ENCODE measurements around the gene TNFRSF13B.
"Not testable (repeated sequence)": the region's sequence is repeated elsewhere in the genome, so short reads cannot be mapped to it uniquely, and the experiment has no call there.

Gene TNFRSF13B

DNA sequence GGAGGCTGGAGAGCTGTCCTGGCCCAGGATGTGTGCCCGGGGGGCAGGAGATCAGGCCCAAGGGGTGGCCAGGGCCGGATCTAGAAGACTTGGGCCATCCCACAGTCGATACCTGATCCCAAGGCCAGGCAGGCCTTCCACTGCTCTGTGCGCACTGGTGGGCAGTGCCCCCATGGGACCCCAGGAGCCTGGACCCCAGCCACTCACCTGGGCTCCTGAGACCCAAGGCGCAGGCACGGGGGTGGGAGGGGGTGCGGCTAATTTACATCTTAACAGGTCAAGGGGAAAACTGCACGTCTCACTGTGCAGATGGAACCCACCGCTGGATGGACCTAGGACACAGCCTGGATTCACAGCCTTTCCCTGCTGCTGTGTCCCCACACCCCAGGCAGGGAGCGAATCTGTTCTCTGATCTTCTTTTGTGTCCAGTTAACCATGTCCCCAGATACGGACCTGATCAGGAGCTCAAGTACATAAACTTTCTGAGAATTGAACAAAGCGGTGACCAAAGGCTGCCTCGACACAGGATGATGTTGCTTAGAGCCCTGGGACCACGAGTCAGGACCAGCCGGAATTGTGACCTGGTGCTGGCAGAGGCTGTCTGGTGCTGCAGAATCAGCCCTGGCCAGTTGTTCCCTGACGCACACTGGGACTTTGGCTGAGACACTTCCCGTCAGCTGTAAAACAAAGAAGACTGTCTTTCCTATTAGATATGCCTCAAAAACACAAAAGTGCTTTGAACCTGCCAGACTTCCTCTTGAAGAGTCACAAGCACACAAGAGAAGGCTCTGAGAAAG, 60.6 kb downstream of the TNFRSF13B start:
- TF ChIP-seq, protein P1, sequence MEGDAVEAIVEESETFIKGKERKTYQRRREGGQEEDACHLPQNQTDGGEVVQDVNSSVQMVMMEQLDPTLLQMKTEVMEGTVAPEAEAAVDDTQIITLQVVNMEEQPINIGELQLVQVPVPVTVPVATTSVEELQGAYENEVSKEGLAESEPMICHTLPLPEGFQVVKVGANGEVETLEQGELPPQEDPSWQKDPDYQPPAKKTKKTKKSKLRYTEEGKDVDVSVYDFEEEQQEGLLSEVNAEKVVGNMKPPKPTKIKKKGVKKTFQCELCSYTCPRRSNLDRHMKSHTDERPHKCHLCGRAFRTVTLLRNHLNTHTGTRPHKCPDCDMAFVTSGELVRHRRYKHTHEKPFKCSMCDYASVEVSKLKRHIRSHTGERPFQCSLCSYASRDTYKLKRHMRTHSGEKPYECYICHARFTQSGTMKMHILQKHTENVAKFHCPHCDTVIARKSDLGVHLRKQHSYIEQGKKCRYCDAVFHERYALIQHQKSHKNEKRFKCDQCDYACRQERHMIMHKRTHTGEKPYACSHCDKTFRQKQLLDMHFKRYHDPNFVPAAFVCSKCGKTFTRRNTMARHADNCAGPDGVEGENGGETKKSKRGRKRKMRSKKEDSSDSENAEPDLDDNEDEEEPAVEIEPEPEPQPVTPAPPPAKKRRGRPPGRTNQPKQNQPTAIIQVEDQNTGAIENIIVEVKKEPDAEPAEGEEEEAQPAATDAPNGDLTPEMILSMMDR (IDR thresholded peaks at IDR 0.05; ENCODE audit: low read length, missing control alignments): no peak
- no peak overlapping the region for H3K4me3 ChIP-seq (replicated peaks; ENCODE audit: low read depth, low read length)
- DNase-seq (ENCODE audit: low read depth): peak; percentile 9

DNA sequence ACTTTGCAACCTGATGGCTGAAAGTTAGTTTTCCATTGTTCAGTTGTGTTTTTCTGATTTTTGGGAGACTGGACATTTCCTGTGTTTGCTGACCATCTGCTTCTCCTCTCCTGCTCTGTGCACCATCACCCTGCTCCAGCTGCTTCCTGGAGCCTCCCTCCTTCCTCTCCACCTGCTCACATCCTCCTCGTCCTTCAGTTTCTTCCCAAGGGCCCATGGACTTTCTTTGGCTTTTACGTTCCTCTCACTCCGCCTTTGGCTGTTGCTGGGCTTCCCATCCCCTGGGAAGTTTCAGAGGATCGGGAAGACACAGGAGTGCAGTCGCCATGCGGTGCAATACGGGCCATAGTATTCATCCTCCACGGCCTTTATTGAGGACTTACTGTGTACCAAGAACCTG, 61.6 kb downstream of the TNFRSF13B start:
- TF ChIP-seq, protein P1 (IDR thresholded peaks at IDR 0.05; ENCODE audit: low read length, missing control alignments): no peak
- DNase-seq (ENCODE audit: low read depth): no peak
- H3K4me3 ChIP-seq (replicated peaks; ENCODE audit: low read depth, low read length): no peak overlapping the region

- TF ChIP-seq, protein P1 (IDR thresholded peaks at IDR 0.05; ENCODE audit: low read length, missing control alignments): no peak
- H3K4me3 ChIP-seq (replicated peaks; ENCODE audit: low read depth, low read length): no peak overlapping the region
- DNase-seq (ENCODE audit: low read depth): no peak
Measured at GRCh38 chr17:16909472-16910246, 62.3 kb downstream of the TNFRSF13B start.

DNA sequence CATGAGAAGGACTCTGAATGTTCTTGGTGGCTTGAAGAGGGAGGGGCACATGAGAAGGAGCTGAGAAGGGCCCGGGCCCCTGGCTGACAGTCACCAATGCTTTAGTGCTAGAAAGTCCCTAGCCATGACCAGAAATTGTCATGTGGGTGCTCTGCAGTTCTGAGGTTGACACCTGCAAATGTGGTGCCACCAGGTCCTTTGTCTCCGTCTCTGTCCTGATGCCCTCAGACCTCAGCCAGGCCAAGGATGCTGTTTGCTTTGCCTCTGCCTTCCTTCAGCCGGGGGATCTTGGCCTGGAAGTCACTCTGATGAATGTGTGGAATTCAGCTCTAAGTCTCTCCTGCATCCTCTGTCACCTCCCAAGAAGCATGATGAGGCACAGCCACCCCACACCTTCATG, 63.6 kb downstream of the TNFRSF13B start:
- TF ChIP-seq, protein P1 (IDR thresholded peaks at IDR 0.05; ENCODE audit: low read length, missing control alignments): no peak
- H3K4me3 ChIP-seq (replicated peaks; ENCODE audit: low read depth, low read length): no peak overlapping the region
- DNase-seq (ENCODE audit: low read depth): no peak

- H3K4me3 ChIP-seq (replicated peaks; ENCODE audit: low read depth, low read length): no peak overlapping the region
- DNase-seq (ENCODE audit: low read depth): no peak
- TF ChIP-seq, protein P1 (IDR thresholded peaks at IDR 0.05; ENCODE audit: low read length, missing control alignments): no peak
Measured at GRCh38 chr17:16906680-16907079, 65.2 kb downstream of the TNFRSF13B start.

GRCh38 chr17:16905593-16906191, 66.2 kb downstream of the TNFRSF13B start:
- TF ChIP-seq, protein P1 (IDR thresholded peaks at IDR 0.05; ENCODE audit: low read length, missing control alignments): no peak
- peak; percentile 63 for DNase-seq (ENCODE audit: low read depth)

DNA sequence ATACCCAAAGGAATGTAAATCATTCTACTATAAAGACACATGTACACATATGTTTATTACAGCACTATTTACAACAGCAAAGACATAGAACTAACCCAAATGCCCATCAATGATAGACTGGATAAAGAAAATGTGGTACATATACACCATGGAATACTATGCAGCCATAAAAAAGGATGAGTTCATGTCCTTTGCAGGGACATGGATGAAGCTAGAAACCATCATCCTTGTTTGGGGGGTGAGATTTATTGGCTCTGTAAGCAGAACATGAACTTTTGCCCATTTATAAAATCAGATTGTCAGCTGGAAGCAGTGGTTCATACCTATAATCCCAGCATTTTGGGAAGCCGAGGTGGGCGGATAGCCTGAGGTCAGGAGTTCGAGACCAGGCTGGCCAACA, 68.8 kb downstream of the TNFRSF13B start:
- not testable (repeated sequence) for DNase-seq (ENCODE audit: low read depth); H3K4me3 ChIP-seq (replicated peaks; ENCODE audit: low read depth, low read length)

More at GRCh38 chr17:16905593-16906191, 66.2 kb downstream of the TNFRSF13B start:
- no peak overlapping the region for H3K4me3 ChIP-seq (replicated peaks; ENCODE audit: low read depth, low read length)

Measured in fibroblast of pulmonary artery (primary cell).